Left cardiac atrium (tissue), 4 donors: ENCODE data around the gene MAML3. TPM values are rescaled to one million over a fixed set of nuclear protein-coding genes. Genes with fewer than 3 reads are reported as not detected.

Experiments used
- ATAC-seq, 2 donors: fragments of 200-7000 bp; cut with Tn5 transposase; one replicate each; pipeline ENCODE4 v1.9.1; 2020; ENCODE audit warnings: mild to moderate bottlenecking in 2 of 2, moderate library complexity in 2 of 2
- DNase-seq: peaks from one replicate; pipeline ENCODE4 v3.0.0-alpha.2; 2020
- intact Hi-C, 2 donors: fragments of 100-400 bp; cut with DNase I; formaldehyde crosslinking; loops; one replicate each; pipeline versions ENCODE4 v1.14.1 to v1.15.1; 2022 to 2023
- total RNA-seq, 2 donors: library from RNA; stranded (reverse); fragmentation: NEBNext Ultra II Directional; extraction: Animal tissue kit (Norgen Biotek cat#: 25700); gene quantifications; one replicate each; pipeline ENCODE4 v1.2.1, GENCODE V29; 2021
- donor health status: DM: no; HTN: yes; CAD: no.
- donor health status: DM: no; HTN: yes; CAD: no; lungs with severe emphysema.
- donor health status: DM: yes; HTN: yes; CAD: no.
- donor health status: Dilated cardiomyopathy.

MAML3 gene
- total RNA-seq, 2 donors from 2014 or later, result 2.6 to 3.0 TPM

DNA sequence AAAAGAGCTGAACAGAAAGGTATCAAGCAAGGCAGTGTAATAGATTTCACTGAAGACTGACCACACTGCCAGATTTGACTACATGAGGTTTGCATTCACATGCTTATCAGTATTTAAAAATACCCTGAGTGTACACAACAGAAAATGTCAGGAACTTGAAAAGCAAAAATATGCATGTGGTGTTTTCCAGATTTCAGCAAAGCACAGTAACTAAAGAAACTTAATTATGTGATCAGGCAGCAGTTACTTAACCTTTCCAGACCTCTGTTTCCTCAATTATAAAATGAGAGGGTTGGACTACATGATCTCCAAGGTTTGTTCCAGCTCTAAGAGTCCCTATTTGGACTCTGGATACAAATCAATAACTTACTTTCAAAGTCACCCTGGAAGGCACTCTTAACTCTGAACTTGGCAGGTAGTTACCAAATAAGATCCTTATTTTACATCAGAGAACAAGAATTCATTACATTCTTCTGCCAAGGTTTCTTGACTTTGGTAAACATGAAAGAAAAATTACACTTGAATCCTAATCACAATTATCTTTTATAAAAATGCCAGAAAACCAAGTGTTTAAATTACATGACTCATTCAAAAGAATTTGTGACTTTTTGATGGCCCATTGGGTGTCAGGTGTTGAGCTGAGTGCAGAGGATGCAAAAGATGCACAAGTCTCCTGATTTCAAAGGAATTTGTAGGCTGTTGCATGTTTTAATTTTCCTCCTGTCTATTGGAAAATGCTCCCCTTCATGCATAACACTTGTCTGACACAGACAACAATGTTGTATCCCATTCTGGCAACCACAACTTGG, 246.8 kb downstream of the MAML3 start:
- no peak for ATAC-seq
- DNase-seq, result no peak
- intact Hi-C loops, result no loop called here

DNA sequence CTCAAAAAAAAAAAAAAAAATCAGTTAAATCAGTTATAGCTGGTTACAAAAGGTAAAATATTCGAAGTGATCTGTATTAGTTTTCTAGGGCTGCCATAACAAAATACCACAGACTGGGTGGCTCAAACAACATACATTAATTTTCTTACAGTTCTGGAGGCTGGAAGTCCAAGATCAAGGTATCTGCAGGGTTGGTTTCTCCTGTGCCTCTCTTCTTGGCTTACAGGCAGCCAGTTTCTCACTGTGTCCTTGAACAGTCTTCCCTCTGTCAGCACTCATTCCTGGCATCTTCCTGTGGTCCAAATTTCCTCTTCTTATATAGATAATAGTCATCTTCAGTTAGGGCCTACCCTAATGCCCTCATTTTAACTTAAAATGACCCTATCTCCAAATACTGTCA, 248.5 kb downstream of the MAML3 start:
- ATAC-seq, result no peak
- intact Hi-C loops, result no loop called here
- DNase-seq, result no peak

DNA sequence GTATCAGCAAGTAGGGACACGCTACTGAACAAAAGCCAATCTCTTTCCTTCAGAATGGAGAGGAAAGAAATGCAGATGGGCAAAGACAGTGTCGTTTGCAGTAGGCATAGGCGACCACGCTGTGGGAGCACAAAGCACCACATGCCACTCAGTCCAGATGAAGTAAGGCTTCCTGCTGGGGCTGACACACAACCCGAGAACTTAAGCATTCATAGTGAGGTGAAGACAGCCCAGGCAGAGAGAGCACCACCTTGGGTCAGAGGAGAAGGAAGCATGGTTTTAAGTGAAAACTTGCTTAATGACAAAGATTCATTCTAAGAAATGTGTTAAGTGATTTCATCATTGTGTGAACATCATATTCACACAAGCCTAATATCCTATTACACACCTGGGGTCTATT, 249.6 kb downstream of the MAML3 start:
- intact Hi-C loops, result no loop called here
- ATAC-seq (no peak), DNase-seq (no peak)

DNA sequence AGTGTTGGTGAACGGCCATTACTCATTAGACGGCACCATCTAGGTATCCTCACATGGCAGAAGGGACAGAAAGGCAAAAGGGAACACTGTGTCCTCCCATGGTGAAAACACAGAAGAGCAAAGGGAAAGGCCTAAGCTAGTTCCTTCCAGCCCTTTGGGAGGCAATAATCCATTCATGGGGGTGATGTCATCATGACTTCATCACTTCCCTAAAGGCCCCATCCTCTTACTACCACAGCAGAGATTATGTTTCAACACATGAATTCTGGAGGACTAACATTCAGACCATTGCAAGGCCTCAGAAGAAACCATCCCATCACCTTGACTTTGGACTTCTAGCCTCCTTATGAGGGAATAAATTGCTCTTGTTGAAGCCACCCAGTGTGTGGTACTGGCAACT, 250.1 kb downstream of the MAML3 start:
- no peak for DNase-seq
- peak in 1 of 2 donors; percentile 30 for ATAC-seq
- intact Hi-C loops, result no loop called here

DNA sequence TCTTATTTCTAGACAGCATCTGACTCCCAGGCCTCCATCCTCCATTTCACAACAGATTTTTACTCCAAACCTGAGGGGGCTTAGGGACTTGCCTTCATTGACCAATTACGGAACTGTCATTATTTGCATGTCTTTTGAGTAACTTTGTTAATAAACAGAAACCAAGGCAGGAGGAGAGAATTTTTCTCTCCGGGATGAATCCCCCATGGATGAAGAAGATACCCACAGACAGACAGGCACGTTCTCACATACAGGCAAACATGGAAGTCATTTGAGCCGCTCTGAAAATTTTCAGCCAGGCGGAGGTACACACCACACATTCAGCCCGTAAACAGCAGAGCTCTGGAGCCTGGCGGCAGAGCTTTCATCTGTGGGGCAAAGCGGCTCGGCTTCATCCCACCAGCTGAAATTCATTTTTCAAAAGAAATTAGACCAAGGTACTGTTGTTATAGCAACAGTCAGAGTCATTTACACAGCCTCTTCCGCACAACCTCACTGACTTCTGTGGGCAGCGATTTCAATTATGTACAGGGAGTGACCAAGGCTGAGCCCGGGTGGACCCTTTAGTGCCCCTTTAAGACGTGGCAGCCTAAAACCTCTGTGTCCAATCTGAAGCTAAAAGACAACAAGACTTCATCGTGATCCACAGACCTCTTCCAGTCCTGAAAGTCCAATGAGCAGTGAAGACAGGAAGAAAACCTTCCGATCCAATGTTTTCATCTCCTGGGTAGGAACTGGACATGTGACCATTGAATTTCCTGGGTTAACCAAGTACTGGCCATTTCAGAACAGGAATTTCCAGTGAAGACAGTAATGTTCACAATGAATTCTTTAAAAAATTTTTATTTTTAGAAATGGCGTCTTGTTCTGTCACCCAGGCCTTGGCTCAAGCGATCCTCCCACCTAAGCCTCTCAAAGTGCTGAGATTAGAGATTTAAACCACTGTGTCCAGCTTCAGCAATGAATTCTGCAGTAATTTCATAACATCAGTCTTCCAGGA, 251.4 kb downstream of the MAML3 start:
- DNase-seq (no peak), ATAC-seq (no peak)
- intact Hi-C loops, result no loop called here

DNA sequence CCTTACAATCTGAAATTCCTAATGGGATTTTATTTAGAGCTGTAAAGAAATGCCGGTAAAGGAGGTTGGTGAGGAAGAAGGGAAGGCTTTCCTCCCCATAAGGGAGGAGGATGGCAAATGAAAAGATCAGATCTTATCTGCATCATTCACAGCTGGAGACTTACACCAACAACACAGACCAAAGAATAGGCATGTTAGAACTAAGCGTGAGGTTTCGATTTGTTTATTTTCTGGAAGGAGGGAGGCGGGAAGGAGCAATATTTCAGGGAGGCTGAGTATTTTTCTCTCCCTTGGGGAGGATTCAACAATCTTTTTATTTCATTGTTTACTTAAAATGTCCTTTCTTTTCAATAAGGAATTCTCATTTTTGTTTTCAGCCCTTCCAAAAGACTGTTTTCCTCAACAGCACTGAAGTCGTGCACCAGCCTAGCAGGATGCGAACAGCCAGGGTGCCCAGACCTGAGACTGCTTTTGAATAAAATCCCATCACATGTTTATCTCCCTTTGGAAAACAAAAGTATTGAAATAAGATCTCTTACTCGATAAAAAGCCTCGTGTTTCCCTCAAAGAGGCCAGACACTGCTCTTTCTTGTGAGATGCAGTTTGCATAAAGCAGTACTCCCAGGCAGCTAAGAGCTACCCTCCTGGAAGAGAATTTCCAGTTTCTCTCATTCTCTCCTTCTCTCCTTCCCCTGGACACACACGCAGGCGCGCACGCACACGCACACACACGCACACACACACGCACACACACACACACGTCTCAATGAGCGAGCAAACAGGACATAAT, 252.3 kb downstream of the MAML3 start:
- intact Hi-C loops, result no loop called here
- no peak for DNase-seq
- no peak for ATAC-seq

DNA sequence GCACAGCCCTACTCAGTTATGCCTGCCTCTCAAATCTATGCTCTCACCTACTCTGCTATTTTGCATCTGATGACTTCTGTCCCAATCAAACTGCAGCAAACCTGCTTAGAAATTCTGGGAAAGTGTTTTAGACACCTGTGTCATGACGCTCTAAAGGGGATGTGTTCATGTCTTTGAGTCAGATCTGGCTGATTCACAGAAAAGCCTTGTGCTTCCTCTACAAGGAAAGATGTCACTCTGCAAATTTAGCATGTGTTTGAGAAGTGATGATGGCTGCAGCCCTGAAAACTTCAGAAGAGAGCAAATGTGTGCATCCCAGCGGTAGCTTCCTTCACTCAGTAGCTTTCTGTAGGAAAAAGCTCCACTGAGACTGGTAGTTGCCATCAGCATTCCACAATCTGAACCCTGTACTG, 253.0 kb downstream of the MAML3 start:
- no peak for ATAC-seq
- DNase-seq, result no peak
- intact Hi-C loops, result no loop called here

DNA sequence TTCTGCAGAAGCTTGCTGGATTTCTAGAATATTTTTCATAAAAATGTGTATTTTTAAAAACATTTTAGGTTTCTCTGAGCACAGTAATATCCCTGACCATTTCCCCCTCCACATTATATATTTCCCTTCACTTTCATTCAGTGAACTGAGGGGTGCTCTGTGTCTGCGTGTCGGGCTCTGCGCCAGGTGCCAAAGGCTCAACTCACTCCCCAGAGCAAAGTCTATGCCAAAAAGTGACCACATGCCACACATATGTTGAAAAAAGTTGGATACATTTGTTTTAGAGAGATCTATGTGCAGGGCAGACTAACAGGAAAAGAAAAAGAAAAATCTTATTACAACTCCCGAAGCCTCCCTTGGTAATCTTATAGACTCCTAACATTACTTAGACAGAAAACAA, 254.6 kb downstream of the MAML3 start:
- ATAC-seq, result no peak
- intact Hi-C loops, result no loop called here
- DNase-seq, result no peak

DNA sequence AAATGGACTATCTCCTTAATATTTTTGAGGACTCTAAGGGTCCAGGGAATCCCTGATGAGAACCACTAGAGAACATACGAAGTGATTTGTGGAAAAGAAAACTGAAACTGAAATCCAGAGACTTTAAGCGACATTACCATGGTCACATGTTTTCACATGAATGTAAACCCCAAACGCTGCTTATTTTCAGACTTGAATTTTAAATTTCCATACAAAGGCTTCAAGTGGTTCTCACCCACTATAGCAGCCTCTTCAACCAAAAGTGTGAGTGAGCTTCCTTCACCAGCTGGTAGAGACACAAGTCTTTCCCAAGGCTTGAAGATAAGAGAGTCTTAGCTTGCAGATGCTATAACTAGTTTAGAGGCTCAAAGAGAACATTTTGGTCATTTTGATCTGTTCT, 255.7 kb downstream of the MAML3 start:
- no peak for DNase-seq
- intact Hi-C loops, result no loop called here
- no peak for ATAC-seq

DNA sequence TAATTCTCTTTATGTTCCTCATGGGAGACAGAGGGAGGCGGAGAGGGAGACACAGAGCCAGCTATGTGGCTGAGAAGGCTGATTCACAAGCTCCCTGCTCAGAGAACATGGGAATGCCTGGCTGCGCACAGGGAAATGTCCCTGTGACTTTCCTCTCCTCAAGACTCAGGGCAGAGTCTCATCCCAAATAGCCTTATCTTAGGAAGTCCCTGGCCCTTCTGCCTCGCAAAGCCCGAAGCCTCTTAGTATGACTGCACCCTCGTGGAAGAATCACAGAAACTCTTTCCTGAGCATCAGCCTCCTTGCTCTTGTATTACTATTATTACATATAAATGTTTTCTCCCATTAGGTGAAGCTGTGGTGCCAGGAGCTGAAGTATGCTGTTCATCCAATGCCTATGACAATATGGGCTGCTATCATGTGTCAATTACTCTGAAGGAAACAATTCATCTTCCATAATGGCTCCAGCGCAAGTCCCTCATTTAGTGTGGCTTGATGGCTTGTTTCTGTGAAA, 257.8 kb downstream of the MAML3 start:
- DNase-seq, result no peak
- no peak for ATAC-seq
- intact Hi-C loops, result no loop called here

DNA sequence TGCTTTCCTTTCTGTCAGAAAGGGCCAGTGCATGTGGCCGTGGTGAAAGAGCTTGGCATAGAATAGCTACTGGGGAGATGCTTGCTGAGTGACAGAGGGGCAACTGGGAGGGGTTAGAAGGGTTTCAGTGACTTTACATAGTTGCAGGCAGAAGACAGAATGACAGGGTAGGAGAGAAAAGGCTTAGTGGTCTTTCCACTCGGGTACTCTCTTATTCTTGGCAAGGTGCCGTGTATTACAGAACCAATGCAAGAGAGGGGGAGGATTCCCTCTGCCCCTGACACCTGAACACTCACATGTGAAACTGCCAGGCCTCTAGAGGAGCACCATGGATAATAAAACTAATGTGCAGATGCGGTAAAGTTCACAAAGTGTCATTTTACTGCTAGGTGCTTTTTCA, 260.2 kb downstream of the MAML3 start:
- DNase-seq (no peak), ATAC-seq (no peak)
- intact Hi-C loops, result no loop called here

DNA sequence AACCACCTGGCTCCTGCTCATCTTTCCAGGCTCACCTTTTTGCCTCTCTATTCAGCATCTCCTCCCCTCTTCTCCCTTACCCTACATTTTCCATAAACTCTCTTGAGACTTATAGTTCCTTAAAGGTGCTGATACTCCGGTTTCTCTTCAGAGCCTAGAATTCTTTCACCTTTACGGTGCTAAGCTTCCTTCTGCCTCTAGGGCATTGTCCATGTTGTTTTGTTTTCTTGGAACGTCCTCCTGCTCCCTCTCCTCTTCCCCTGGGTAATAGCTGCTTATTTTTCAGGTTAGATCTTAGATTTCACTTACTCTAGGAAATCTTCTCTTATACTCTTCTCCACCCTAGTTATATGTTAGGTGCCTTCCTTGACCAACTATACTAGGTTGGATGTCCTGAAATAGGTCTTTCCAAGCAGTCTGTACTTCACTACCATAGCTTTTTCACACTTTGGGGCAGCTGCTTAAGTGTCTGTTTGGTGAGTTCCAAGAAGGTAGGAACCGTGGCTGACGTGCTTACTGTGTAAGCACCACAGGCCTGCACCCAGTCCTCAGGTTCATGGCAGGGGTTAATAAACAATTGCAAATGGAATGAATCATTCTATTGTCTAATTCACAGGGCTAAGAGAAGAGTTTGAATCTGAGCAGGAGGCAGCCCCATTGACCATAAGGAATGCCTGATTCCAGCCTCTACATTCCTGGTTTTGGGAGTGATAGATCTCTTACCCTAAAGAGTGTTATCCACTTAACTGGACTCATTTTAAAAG, 260.8 kb downstream of the MAML3 start:
- ATAC-seq (no peak), DNase-seq (no peak)
- intact Hi-C loops, result no loop called here

DNA sequence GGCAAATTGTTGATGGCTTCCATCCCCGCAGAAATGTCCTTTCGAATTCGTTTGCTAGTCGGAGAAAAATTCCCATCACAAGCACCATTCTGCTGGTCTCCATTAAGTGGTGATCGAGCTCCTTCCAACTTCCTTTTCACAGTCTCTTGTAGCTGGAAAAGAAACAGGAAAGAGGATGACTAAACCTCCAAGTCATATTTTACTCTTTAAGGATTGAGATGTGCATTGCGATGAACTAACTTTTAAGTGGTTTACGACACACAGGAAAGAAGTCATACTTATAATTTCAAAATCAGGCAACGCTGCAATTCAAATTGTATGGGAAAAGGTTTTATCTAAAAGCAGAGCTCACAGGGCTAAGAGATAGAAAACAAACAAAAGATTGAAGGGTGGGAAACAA, 263.2 kb downstream of the MAML3 start:
- ATAC-seq (no peak), DNase-seq (no peak)
- intact Hi-C loops, result no loop called here

DNA sequence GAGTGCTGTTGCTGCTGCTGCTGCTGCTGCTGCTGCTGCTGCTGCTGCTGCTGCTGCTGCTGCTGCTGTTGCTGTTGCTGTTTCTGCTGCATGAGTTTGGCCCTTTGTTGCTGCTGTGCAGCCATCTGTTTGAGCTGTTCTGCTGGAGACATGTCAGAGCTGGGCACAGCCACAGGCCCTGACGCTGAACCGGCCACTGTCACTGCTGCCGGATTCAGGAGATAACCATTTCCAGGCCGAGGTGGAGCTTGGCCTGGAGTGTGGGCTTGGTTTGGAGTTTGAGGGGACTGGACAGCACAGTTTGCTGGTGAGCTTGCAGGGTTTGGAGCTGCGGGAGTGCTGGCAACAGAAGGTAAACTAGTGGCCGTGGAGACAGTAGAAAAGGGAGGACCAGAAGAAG, 264.1 kb downstream of the MAML3 start:
- DNase-seq (no peak), ATAC-seq (no peak)
- intact Hi-C loops, result no loop called here

DNA sequence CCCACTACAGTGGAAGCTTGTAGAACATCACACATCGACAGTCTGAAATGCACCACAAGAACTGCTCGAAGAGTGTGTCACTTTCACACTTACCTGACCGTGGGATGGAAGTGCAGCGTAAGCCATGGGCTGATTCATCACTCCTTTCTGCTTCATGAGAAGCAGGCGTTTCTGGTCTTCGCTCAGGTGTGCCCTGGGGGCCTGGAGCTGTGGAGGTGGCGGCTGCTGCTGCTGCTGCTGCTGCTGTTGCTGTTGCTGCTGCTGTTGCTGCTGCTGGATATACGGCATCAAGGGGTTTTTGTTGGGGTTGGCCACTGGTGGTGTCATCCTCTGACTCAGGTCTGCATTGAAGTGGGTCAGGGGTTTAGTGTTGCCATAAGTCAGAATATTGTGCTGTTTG, 264.7 kb downstream of the MAML3 start:
- intact Hi-C loops, result no loop called here
- ATAC-seq (no peak), DNase-seq (no peak)

DNA sequence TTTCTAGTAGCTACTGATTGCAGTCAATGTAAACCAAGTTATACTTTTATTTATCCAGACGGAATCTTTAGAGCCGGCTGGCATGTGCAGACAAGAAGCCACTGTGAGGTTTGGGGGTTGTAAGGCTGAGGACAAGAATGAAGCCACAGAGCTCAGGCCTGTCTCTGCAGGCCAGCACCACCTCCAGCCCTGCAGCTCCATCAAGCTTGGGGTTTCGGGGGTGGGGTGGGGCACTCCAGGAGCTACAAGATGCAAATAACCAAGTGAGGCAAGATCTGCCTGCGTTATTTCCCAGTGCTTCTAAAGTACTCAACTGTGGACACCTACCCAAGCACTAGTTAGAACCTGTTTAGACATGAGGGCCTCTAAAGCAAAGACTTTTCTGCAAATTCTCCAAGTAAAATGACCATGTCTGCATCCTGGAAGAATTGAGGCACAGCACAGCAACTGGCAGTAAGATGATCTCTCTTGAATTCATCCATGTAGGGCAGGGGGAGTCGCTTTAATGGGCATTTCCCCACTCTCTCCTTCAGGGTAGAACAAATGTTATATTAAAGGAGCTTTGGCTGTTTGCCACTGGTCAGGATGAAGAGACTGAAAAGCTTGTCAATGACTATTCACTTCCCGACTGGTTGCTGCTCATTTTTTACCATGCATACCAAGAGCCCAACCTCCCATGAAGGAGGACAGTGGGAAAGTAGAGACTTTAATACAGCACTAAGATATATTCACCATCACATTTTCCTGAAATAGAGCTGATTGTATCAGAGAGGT, 265.8 kb downstream of the MAML3 start:
- ATAC-seq, result no peak
- no peak for DNase-seq
- intact Hi-C loops, result no loop called here

DNA sequence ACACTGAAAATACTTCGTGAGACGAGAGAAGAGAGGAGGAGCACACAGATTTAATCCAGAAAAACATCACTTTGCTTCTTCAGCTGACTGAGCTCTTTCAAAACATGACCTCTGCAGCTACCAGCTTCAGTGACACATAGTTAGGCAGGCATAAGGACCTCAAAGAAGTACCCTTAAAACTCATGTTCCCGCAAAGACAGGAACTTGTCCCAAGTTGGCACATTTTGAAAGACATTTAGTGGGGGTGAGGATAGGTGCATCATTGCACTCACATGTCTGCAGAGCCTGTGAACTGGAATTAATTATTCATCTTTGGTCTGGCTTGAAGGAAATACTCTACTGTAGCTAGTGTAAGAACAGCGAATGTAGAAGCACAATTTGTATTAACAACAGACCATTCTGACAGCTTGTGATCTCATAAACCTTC, 266.6 kb downstream of the MAML3 start:
- DNase-seq (no peak), ATAC-seq (no peak)
- intact Hi-C loops, result no loop called here

DNA sequence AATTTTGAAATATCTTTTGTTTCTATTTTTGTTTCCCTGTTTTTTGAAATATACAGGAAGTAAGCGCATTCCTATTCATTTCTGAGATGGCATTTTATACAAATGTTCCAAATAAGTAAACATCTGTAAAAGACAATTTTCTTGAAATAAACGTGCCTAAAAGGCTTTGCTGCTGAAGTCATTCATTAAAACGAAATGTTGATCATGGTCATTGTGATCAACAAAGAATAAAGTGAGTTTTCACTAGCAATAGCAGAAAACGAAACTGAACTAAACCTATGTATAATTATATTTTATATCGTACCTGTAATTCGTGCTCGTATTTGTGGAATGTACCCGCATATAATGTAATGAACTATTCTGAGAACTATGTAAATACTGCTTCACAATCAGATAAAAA, 267.2 kb downstream of the MAML3 start:
- no peak for DNase-seq
- no peak for ATAC-seq
- intact Hi-C loops, result no loop called here
